Ascending aorta (tissue), 2 donors: ENCODE data around the gene PIK3CB. TPM values are rescaled to one million over a fixed set of nuclear protein-coding genes. Genes with fewer than 3 reads are reported as not detected.
"Not testable (repeated sequence)": the region's sequence is repeated elsewhere in the genome, so short reads cannot be mapped to it uniquely, and the experiment has no call there.

Source experiments
- DNase-seq, 2 donors: peaks; one replicate each; pipeline ENCODE4 v3.0.0-alpha.2; 2019; ENCODE audit warnings: low spot score in 2 of 2
- H3K27ac ChIP-seq, 2 donors: fragments of 200-600 bp; sonication (generic); one replicate each; pipeline ENCODE4 v1.5.1; 2016 to 2017; ENCODE audit warnings: mild to moderate bottlenecking in 1 of 2
- H3K27me3 ChIP-seq: fragments of 200-600 bp; sonication (generic); one replicate; pipeline ENCODE4 v1.5.1; 2017
- H3K36me3 ChIP-seq, 2 donors: fragments of 200-600 bp; sonication (generic); one replicate each; pipeline ENCODE4 v1.5.1; 2016
- H3K4me1 ChIP-seq, 2 donors: fragments of 200-600 bp; sonication (generic); one replicate each; pipeline ENCODE4 v1.5.1; 2016 to 2017; ENCODE audit warnings: mild to moderate bottlenecking in 1 of 2
- H3K4me3 ChIP-seq, 2 donors: fragments of 200-600 bp; sonication (generic); one replicate each; pipeline ENCODE4 v1.5.1; 2016 to 2017; ENCODE audit warnings: mild to moderate bottlenecking in 1 of 2
- H3K9me3 ChIP-seq, 2 donors: fragments of 200-600 bp; sonication (generic); one replicate each; pipeline ENCODE4 v1.5.1; 2016
- CTCF ChIP-seq, 3 experiments: fragments of 200-600 bp in 2 of 3; fragments of 450-650 bp in 1 of 3; sonication (generic) in 2 of 3; IDR thresholded peaks; one replicate each; pipeline ENCODE4 v1.5.1; 2016 to 2019; ENCODE audit warnings: antibody characterized with exemption in 3 of 3, mild to moderate bottlenecking in 1 of 3, moderate library complexity in 1 of 3
- intact Hi-C: fragments of 100-400 bp; cut with DNase I; formaldehyde crosslinking; loops from one replicate; pipeline ENCODE4 v1.15.1; 2023
- total RNA-seq: library from RNA; depleted of rRNA; stranded (reverse); fragments of >200 nt; gene quantifications from one replicate; pipeline ENCODE4 v1.1.0, GENCODE V29; 2016

PIK3CB gene
- total RNA-seq, 1 donor from 2014 or later = 9.3 TPM

GRCh38 chr3:138854204-138854603 lies 19.5 kb upstream of the PIK3CB start:
- H3K27me3 ChIP-seq = no peaks in the 10 kb centered on the region
- no peak overlapping the region for H3K27ac ChIP-seq
- no peaks in the 10 kb centered on the region for H3K36me3 ChIP-seq
- no peak for TF ChIP-seq CTCF (IDR thresholded peaks at IDR 0.05)
- no peak for DNase-seq
- no peak overlapping the region for H3K4me3 ChIP-seq
- H3K4me1 ChIP-seq = no peaks in the 10 kb centered on the region
- no peaks in the 10 kb centered on the region for H3K9me3 ChIP-seq
- intact Hi-C loops = no loop called here

- Histone ChIP-seq H3K9me3 (no peaks in the 10 kb centered on the region), H3K4me3 (no peak overlapping the region), H3K27ac (no peak overlapping the region), H3K4me1 (peaks cover 0 to under 1% of the 10 kb centered on the region in 2 donors), H3K27me3 (no peaks in the 10 kb centered on the region), H3K36me3 (no peaks in the 10 kb centered on the region)
- no peak for TF ChIP-seq CTCF (IDR thresholded peaks at IDR 0.05)
- DNase-seq = no peak
- intact Hi-C loops = no loop called here
These were observed 15.4 kb upstream of the PIK3CB start for GRCh38 chr3:138850151-138850550.

GRCh38 chr3:138849222-138849940 lies 14.7 kb upstream of the PIK3CB start:
- Histone ChIP-seq H3K4me1 (peaks cover 0 to 2% of the 10 kb centered on the region in 2 donors), H3K4me3 (no peak overlapping the region), H3K27me3 (no peaks in the 10 kb centered on the region), H3K27ac (no peak overlapping the region), H3K36me3 (no peaks in the 10 kb centered on the region), H3K9me3 (no peaks in the 10 kb centered on the region)
- TF ChIP-seq CTCF (IDR thresholded peaks at IDR 0.05) = no peak
- intact Hi-C loops = no loop called here
- DNase-seq = no peak

GRCh38 chr3:138848696-138849095 lies 14.0 kb upstream of the PIK3CB start:
- no peak for DNase-seq
- H3K4me1 ChIP-seq = peaks cover 0 to 2% of the 10 kb centered on the region in 2 donors
- no peaks in the 10 kb centered on the region for H3K36me3 ChIP-seq
- no peak for TF ChIP-seq CTCF (IDR thresholded peaks at IDR 0.05)
- no peaks in the 10 kb centered on the region for H3K9me3 ChIP-seq
- intact Hi-C loops = no loop called here
- H3K27ac ChIP-seq = no peak overlapping the region
- no peak overlapping the region for H3K4me3 ChIP-seq
- H3K27me3 ChIP-seq = no peaks in the 10 kb centered on the region

- H3K27ac ChIP-seq, H3K4me3 ChIP-seq, DNase-seq, H3K9me3 ChIP-seq, H3K4me1 ChIP-seq, H3K27me3 ChIP-seq, intact Hi-C loops, H3K36me3 ChIP-seq: not testable (repeated sequence)
These were observed 12.1 kb upstream of the PIK3CB start for GRCh38 chr3:138846824-138847223.

- no peaks in the 10 kb centered on the region for H3K9me3 ChIP-seq
- no peak for DNase-seq
- no peaks in the 10 kb centered on the region for H3K36me3 ChIP-seq
- H3K27ac ChIP-seq = no peak overlapping the region
- intact Hi-C loops = no loop called here
- H3K4me1 ChIP-seq = peaks cover 0 to 2% of the 10 kb centered on the region in 2 donors
- no peak for TF ChIP-seq CTCF (IDR thresholded peaks at IDR 0.05)
- H3K4me3 ChIP-seq = no peak overlapping the region
- no peaks in the 10 kb centered on the region for H3K27me3 ChIP-seq
These were observed 11.6 kb upstream of the PIK3CB start for GRCh38 chr3:138846262-138846791.
